ENCODE measurements around the gene RIN3. TPM values are rescaled to one million over a fixed set of nuclear protein-coding genes. Genes with fewer than 3 reads are reported as not detected.

The RIN3 gene
- total RNA-seq, 1 donor from 2014 or later: 28.0 TPM

- Histone ChIP-seq H3K79me2 (ENCODE audit: insufficient read depth, low read length) (no peaks in the 10 kb centered on the region), H3K9me3 (ENCODE audit: insufficient read depth, low read depth, low read length) (no peaks in the 10 kb centered on the region), H3K9ac (ENCODE audit: low read length) (no peak overlapping the region), H3K4me3 (ENCODE audit: insufficient read depth, low read depth, low read length) (no peak overlapping the region), H2AFZ (ENCODE audit: low read depth, low read length) (no peak overlapping the region), H3K27ac (ENCODE audit: low read depth, low read length) (no peak overlapping the region), H3K4me1 (ENCODE audit: insufficient read depth, low read length) (peaks cover 7% of the 10 kb centered on the region), H4K20me1 (ENCODE audit: insufficient read depth, low read length) (peaks cover 15% of the 10 kb centered on the region), H3K4me2 (ENCODE audit: low read length) (no peak overlapping the region), H3K27me3 (ENCODE audit: insufficient read depth, low read length) (no peaks in the 10 kb centered on the region), H3K36me3 (ENCODE audit: insufficient read depth, low read length) (no peaks in the 10 kb centered on the region)
- DNase-seq (ENCODE audit: low read depth) (no peak), FAIRE-seq (no peak)
- H3K4me3 Mint-ChIP-seq (ENCODE audit: unreplicated experiment): no peak overlapping the region
- H3K36me3 Mint-ChIP-seq (ENCODE audit: low read depth, unreplicated experiment): peaks cover 26% of the 10 kb centered on the region
- H3K27ac Mint-ChIP-seq (ENCODE audit: unreplicated experiment): no peak overlapping the region
- no peak for TF ChIP-seq EZH2 (IDR thresholded peaks at IDR 0.05; ENCODE audit: insufficient read depth, low read length)
- TF ChIP-seq, protein P1, sequence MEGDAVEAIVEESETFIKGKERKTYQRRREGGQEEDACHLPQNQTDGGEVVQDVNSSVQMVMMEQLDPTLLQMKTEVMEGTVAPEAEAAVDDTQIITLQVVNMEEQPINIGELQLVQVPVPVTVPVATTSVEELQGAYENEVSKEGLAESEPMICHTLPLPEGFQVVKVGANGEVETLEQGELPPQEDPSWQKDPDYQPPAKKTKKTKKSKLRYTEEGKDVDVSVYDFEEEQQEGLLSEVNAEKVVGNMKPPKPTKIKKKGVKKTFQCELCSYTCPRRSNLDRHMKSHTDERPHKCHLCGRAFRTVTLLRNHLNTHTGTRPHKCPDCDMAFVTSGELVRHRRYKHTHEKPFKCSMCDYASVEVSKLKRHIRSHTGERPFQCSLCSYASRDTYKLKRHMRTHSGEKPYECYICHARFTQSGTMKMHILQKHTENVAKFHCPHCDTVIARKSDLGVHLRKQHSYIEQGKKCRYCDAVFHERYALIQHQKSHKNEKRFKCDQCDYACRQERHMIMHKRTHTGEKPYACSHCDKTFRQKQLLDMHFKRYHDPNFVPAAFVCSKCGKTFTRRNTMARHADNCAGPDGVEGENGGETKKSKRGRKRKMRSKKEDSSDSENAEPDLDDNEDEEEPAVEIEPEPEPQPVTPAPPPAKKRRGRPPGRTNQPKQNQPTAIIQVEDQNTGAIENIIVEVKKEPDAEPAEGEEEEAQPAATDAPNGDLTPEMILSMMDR (IDR thresholded peaks at IDR 0.05; ENCODE audit: insufficient read depth, low read depth, low read length): no peak
- H3K27me3 Mint-ChIP-seq (ENCODE audit: low read depth, unreplicated experiment): no peaks in the 10 kb centered on the region
- H3K9me3 Mint-ChIP-seq (ENCODE audit: unreplicated experiment): peaks cover 6% of the 10 kb centered on the region
- peaks cover 8% of the 10 kb centered on the region for H3K4me1 Mint-ChIP-seq (ENCODE audit: low read depth, unreplicated experiment)
Measured at GRCh38 chr14:92595267-92595666, 81.7 kb downstream of the RIN3 start.

GRCh38 chr14:92596331-92596907 lies 82.8 kb downstream of the RIN3 start:
- H3K4me3 Mint-ChIP-seq (ENCODE audit: unreplicated experiment): no peak overlapping the region
- H3K36me3 Mint-ChIP-seq (ENCODE audit: low read depth, unreplicated experiment): peaks cover 23% of the 10 kb centered on the region
- Histone ChIP-seq H3K79me2 (ENCODE audit: insufficient read depth, low read length) (no peaks in the 10 kb centered on the region), H3K4me3 (ENCODE audit: insufficient read depth, low read depth, low read length) (no peak overlapping the region), H3K27ac (ENCODE audit: low read depth, low read length) (no peak overlapping the region), H3K4me2 (ENCODE audit: low read length) (no peak overlapping the region), H4K20me1 (ENCODE audit: insufficient read depth, low read length) (peaks cover 19% of the 10 kb centered on the region), H3K27me3 (ENCODE audit: insufficient read depth, low read length) (no peaks in the 10 kb centered on the region), H3K9me3 (ENCODE audit: insufficient read depth, low read depth, low read length) (no peaks in the 10 kb centered on the region), H3K4me1 (ENCODE audit: insufficient read depth, low read length) (peaks cover 12% of the 10 kb centered on the region), H2AFZ (ENCODE audit: low read depth, low read length) (no peak overlapping the region), H3K36me3 (ENCODE audit: insufficient read depth, low read length) (no peaks in the 10 kb centered on the region), H3K9ac (ENCODE audit: low read length) (no peak overlapping the region)
- no peak overlapping the region for H3K27ac Mint-ChIP-seq (ENCODE audit: unreplicated experiment)
- H3K4me1 Mint-ChIP-seq (ENCODE audit: low read depth, unreplicated experiment): peaks cover 10% of the 10 kb centered on the region
- FAIRE-seq (no peak), DNase-seq (ENCODE audit: low read depth) (no peak)
- TF ChIP-seq, protein P1 (IDR thresholded peaks at IDR 0.05; ENCODE audit: insufficient read depth, low read depth, low read length): no peak
- TF ChIP-seq EZH2 (IDR thresholded peaks at IDR 0.05; ENCODE audit: insufficient read depth, low read length): no peak
- peaks cover 4% of the 10 kb centered on the region for H3K9me3 Mint-ChIP-seq (ENCODE audit: unreplicated experiment)
- H3K27me3 Mint-ChIP-seq (ENCODE audit: low read depth, unreplicated experiment): no peaks in the 10 kb centered on the region

Measured in astrocyte (in vitro differentiated cells and primary cell).